DMS114 treated with DMSO at 0.1 percent for 48 hours (cell line): Measurements from ENCODE around the gene HMGB1.

Source experiments
- DNase-seq: peaks from one replicate; lab custom pipeline; 2025; ENCODE audit not compliant: unreplicated experiment; lab: John Stamatoyannopoulos, UW

The HMGB1 gene

GRCh38 chr13:30435911-30436451, 29.8 kb downstream of the HMGB1 start:
- no peak for DNase-seq

GRCh38 chr13:30431269-30431940, 34.3 kb downstream of the HMGB1 start:
- DNase-seq, result no peak

DNA sequence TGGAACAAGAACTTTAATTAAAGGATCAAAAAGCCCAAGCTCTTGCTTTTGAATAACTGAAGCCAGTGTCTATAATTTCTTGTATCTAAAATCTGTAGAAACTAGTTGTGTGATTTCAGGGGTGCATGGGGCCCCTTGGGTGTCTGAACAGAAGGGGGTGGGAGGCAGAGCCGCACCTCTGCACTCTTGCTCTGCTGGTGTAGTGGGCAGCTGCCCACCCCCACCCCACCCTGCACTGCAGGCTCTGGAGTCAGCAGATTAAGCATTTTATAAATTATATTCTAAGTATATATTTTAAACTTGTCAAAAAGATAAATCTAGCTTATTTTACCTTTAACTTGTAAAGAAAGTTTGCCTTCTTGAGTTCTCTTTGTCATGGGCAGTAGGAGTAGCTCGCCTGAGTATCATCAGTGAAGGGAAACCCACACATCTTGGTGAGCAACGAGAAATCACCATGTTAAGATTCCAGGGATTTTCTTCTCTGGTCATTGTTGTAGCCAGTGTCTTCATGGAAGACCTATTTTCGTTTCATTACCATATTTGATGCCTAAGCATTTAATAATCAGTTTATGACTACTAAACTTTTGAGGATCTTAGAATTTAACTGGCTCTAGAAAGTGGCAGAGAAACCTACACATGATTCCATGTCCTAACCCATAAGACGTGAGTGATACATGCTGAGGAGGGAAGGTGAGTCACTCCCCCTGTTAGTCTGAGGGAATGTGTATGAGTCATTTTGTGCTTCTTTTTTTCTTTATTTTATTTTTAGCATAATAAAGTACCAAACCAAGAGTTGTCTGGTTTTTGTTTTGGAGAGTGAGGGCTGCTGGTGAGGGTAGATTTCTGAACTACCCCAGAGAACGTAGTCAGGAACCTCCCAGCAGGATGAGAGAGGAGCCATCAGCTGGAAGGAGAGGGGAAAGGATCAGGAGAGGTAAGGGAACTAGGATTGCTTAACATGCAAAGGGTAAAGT, 35.7 kb downstream of the HMGB1 start:
- DNase-seq, result no peak

GRCh38 chr13:30429235-30429634, 36.5 kb downstream of the HMGB1 start:
- no peak for DNase-seq

DNA sequence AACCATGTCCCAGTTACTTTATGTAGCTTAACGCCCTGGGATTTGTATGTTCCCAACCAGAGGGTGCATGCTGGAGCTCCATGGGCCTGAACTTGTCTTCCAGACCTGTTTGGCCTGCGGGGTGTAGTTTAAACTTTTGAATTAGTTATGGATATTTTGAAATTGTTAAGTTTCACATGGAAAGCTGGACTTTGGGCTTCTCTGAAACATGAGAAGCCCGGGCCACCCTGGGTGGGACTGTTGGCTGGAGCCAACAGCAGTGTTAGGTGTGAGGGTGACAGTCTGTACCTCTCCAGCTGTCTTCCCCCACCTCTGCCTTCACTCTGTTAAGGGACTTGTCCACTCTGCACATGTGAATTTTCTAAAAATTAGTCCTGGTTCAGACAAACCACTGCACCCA, 41.8 kb downstream of the HMGB1 start:
- DNase-seq, result no peak

GRCh38 chr13:30422054-30422839, 43.5 kb downstream of the HMGB1 start, which contains the start of gene UBE2L5:
Gene UBE2L5, plus strand, starts transcription at chr13:30422493. Its CDS starts 5,498 bp downstream, at chr13:30427991.
- peak; percentile 35 for DNase-seq

DNA sequence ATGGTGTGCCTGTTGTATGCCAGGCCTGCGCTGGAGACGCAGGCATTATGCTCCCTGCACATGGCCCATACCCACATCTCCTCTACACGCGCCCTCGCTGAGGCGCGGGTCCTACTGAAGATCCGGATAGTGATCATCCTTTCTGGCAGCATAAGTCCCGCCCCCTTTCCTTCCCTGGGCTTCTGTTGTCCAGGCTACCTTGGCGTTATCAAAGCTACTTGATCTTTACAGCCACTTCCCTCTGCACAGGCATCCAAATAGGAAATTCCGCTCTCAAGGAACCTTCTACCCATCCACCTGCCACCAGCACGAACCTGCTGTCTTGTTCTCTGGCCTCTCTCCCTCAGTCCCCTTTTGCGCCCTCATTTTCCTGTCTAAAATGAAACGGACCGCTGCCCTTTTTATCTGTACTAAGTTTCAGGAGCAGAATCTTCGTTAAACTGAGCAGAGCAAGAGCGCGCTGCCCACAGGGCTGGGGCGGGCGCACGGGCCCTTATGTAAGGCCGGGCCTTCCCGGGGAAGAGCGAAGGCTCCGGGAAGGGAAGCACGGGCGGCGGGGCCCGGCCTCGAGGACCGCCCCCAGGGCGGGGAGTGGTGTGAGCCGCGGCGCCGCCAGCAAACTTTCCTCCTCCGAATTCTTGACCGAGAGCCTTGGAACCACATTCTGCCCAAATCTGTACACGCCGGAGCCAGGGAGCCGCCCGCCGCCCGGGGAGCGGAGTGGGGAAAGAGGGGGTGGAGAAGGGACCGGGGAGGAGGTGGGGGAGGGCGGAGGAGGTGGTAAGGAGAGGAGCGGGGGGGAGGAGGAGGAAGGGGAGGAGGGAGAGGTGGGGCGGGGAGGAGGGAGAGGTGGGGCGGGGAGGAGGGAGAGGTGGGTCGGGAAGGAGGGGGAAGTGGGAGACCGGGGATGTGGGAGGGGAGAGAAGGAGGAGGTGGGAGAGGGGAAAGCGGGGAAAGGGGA, 44.4 kb downstream of the HMGB1 start:
- peak; percentile 27 for DNase-seq

GRCh38 chr13:30418717-30419459, 46.8 kb downstream of the HMGB1 start:
- DNase-seq, result no peak

- DNase-seq, result no peak
Observed at GRCh38 chr13:30418075-30418716, 47.5 kb downstream of the HMGB1 start.

- DNase-seq, result no peak
Observed at GRCh38 chr13:30416471-30416870, 49.3 kb downstream of the HMGB1 start.

DNA sequence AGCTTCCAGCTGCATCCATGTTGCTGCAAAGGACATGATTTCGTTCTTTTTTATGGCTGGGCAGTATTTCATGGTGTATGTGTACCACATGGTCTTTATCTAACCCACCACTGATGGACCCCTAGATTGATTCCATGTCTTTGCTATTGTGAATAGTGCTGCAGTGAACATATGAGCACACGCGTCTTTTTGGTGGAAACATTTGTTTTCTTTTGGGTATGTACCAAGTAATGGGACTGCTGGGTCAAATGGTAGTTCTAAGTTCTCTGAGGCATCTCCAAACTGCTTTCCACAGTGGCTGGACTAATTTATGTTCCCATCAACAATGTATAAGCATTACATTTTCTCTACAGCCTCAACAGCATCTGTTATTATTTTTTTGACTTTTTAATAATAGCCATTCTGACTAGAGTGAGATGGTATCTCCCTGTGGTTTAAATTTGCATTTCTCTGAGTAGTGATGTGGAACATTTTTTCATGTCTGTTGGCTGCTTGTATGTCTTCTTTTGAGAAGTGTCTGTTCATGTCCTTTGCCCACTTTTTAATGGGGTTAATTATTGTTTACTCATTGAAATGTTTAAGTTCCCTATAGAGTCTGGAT, 50.2 kb downstream of the HMGB1 start:
- no peak for DNase-seq

GRCh38 chr13:30413842-30414241, 51.9 kb downstream of the HMGB1 start:
- no peak for DNase-seq

DNA sequence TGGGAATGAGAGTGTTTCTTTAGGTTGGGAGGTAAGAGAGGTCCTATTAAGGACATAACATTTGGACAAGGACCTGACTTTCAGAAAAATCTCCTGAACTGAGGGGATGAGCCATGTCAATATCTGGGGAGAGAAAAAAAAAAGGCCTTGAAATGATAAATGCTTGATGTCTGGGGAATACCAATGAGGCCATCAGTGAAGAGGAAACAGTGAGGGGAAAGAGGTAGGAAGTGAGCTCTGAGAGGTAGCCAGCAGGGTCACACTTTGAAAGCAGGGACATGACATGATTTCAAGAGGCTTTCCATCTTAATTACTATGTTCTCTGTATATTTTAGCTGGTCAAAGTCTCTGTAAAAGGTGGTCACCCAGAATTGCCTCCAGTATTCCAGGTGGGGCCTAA, 53.4 kb downstream of the HMGB1 start:
- no peak for DNase-seq

GRCh38 chr13:30410705-30411125, 55.0 kb downstream of the HMGB1 start:
- DNase-seq, result no peak

GRCh38 chr13:30409886-30410704, 55.6 kb downstream of the HMGB1 start:
- DNase-seq, result no peak

DNA sequence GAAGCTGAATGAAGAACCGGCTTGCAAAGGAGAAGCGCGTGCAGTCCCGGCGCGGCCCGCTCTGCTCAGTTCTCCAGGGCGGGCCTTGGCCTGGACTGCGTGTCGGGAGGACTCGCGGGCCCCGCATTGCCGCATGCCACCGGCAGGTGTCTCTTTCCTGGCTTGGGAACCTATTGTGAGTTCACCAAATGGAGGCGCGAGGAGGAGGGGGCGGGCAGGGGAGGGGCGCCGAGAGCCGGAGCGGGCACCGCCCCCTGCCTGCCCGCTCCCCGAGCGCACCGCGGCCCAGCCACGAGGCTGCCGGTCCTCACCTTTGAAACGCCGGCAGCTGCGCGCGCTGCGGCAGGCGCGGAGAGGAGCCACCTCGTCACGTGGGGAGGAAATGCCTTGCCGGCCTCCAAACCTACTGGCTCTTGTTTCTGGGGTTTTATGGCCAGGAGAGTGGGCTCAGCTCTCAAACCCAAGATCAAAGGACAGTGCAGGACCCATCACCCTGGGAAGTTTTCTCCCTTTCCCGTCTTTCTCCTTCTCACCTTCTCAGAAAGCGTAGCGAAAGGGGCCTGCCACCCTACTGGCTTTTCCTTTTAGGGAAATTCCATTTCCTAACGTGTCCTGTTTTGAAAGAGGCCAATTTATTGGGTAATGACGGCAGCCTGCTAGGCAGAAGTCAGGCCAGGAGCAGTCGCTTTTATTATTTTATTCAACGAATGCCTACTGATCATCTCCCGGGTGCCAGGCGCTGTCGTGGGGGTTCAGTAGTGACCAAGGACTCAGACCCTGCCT, 57.2 kb downstream of the HMGB1 start:
- DNase-seq, result peak; percentile 58
